HG03354 (cell line): ENCODE results near the gene MRGPRG.
"Not testable (repeated sequence)": the region's sequence is repeated elsewhere in the genome, so short reads cannot be mapped to it uniquely, and the experiment has no call there.

ENCODE experiments used
- ATAC-seq: cut with Tn5 transposase; IDR thresholded peaks from one replicate; pipeline ENCODE4 v1.9.1; 2021; ENCODE audit warnings: mild to moderate bottlenecking; ENCODE audit not compliant: unreplicated experiment, poor library complexity, severe bottlenecking

Gene MRGPRG

DNA sequence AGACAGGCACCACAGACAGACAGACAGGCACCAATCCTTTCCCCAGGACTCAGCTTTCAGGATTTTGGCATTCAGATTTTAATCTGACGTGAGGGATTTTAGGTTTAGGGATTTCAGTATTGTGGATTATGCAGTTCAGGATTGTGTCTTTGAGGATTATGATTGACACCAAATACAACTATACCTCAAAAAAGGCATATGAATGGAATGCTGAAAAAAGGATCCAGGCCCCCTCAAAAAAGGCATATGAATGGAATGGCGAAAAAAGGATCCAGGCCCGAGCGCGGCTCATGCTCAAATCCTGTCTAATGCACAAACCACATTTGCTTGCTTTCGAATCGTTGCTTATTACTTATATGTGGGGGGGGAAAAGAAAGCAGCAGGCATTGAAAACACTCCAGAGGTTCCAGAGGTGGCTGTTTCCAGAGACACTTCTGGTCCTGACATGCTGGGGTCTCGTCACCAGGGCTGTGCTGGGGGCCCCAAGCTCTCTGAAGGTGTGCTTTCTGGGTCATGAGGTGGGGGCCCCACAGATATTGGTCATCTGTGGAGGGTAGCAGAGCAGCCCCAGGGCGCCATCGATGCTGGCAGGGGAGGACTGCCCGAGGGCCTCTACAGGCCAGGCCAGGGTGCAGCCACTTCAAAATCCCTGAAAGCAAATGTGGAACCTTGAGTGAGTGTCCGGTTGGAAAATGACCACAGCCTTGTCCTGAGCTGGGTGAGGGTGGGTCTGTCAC, 36.7 kb downstream of the MRGPRG start:
- no peak for ATAC-seq

GRCh38 chr11:3180869-3181268, 37.7 kb downstream of the MRGPRG start:
- ATAC-seq: no peak

DNA sequence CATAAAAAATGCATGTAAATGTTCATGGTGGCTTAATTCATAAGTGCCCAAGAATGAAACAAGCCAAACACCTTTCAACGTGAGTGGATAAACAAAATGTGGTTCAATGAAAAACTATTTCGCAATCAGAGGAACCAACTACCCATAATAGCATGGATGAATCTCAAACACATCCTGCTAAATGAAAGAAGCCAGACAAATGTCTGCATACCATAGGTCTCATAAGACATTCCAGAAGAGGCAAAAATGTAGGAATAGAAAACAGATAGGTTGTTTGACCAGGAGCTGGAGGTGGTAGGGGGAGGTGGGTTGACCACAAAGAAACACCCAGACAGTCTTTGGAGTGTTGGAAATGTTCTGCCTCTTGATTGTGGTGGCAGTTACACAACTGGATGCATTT, 40.3 kb downstream of the MRGPRG start:
- no peak for ATAC-seq

DNA sequence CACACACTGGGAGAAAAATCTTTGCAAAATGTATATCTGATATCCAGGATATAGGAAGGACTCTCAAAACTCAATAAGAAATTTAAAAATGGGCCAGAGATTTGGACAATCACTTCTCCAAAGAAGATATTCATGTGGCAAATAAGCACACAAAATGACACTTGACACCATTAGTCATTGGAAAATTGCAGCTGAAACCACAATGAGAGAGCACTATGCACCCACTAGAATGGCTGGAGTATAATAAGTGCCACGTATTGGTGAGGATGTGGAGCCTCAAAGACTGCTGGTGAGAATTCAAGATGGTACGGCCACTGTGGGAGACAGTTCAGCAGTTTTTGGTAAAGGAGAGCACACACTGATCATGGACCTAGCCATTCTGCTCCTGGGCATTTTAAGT, 40.7 kb downstream of the MRGPRG start:
- no peak for ATAC-seq

DNA sequence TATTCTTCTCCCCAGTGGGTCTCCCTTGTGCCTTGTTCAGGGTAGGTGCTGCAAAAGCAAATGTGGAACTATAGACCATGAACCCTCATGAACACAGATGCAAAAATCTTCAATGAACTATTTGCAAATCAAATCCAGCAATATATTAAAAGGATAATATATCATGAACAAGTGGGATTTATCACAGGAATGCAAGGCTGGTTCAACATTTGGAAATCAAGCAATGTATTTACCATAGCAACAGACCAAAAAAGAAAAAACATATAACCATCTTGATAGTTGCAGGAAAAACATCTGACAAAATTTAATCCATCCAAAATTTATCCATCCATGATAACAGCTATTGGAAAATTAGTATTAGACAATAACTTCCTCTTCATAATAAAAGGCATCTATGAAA, 42.1 kb downstream of the MRGPRG start:
- no peak for ATAC-seq

DNA sequence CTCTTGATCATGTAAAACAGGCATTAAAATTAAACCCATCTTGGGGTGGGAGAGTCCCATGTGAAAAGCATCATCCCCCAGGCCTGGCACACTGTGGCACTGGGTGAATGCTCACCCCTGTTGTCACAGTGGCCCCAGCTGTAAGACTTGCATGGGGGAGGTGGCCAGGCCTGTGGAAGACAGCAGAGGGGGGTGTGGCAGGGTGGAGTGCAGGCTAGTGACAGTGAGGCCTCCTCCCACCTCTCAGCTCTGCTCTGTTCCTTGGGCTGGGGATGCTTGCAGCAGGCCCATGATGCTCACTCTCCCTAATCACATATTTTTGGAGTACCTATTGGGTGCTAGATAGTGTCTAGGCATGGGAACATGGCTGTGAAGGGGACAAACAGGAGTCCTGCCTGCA, 43.4 kb downstream of the MRGPRG start:
- ATAC-seq: no peak

DNA sequence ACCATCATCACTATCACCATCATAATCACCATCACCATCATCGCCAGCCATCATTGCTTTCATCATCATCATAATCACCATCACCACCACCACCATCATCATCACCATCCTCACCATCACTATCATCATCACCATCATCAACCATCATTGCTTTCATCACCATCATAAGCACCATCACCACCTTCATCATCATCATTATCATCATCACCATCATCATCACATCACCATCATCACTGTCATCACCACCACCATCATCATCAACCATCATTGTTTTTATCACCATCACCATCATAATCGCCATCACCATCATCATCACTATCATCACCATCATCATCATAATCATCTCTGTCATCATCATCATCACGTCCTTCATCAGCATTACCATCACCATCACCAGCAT, 44.2 kb downstream of the MRGPRG start:
- ATAC-seq: no peak

GRCh38 chr11:3173795-3174194, 44.8 kb downstream of the MRGPRG start:
- ATAC-seq: no peak

GRCh38 chr11:3171931-3172560, 46.6 kb downstream of the MRGPRG start:
- no peak for ATAC-seq

DNA sequence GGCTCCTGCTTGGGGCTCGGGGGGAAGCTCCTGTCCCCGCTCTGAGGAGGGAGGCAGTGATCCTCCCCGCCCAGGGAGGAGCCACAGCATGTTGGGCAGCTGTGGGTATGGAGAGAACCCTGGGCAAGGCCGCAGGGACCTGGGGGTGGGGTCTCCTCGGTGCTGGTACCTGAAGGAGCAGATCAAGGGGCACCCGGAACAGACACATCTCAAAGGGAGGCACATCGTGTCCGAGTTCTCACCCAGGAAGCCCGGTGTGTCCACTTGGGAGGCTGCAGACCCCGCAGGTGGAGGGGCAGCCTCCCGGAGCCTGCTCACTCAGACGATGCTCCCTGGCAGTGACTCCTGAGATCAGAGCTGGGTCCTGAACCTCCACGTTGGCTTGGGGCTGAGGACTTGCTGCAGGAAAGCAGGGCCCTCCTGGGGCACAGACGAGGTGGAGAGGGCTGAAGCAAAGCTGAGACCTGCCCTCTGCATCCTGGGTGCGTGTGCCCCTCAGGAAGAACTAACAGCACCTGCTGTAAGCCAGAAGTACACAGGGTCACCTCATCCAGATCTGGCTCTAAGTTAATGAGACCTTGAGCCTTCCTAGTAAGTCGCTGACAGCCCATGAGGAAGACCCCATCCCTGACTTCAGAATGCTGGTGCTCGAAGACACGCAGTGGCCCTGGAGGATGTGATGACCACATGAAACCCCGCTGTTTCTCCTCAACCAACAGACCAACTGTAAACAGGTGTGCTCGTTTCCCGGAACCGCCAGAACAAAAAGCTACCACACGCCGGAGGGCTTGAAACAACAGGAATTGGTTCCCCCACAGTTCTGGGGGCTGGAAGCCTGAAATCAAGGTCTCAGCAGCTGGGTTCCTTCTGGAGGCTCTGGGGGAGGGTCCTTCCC, 47.6 kb downstream of the MRGPRG start:
- no peak for ATAC-seq

DNA sequence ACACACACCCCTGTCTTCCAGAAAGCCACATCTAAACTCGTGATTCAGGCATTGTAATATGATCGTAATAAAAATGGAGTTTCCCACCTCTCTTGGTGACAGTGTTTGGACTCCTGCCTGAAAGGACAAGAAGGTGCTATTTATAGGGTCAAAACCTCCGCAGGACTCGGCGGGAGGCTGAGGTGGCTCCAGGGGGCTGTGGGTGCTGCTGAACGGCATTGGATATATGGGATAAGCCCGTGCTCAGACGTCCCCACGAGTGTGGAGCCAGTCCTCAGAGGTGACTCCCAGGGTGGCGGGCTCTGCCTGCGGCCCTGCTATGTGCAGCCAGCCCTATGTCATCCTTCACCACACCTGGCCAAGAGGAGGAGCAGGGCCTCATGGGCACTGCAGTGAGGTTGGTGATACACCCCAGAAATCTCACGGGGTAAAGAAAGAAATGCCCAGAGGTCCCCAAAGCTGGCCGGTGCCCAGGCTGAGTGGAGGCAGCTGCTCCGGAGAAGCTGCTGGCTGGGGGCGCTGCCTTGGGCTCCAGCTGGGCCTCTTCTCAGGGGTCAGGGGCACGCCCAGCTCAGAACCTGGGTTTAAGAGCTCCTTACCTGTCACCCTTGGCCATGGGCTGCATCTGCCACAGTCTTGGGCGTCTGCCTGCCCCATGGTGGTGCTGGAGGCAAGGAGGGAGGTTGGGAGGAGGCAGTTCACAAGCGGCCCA, 48.4 kb downstream of the MRGPRG start:
- ATAC-seq: no peak

DNA sequence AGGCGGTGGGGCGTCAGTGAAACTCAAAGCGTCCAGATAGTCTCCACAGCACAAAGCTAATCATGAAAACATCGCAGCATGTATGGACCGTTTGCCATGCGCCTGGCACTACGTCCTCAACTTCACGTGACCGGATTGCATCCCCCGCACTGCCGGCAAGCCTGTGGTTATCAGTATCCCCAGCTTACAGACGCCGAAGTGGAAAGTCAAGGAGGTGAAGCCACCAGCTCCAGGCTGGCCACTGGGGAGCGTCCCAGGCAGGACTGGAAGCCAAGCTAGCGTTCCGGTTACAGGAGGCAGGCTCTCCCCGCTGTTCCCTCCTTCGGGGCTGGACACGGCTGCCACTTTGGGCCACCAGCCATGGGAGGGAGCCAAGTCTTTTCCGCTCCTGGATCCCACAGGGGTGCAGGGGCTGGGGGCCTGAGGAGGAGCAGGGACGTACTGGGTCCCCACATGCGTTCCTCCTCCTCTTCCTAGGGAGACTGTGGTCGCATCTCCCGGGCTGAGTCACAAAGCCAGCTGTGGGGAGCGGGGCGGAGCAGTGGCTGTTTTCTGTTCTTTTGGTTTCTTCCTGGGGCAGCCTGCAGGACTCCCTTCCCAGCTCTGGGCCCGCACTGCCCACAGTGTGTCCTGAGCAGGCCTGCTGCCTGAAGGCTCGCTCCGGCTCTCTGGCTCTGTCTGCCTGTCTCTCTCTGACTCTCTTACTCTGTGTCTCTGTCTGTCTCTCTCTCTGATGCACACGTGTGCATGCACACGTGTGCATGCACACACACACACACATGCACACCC, 49.2 kb downstream of the MRGPRG start:
- no peak for ATAC-seq

DNA sequence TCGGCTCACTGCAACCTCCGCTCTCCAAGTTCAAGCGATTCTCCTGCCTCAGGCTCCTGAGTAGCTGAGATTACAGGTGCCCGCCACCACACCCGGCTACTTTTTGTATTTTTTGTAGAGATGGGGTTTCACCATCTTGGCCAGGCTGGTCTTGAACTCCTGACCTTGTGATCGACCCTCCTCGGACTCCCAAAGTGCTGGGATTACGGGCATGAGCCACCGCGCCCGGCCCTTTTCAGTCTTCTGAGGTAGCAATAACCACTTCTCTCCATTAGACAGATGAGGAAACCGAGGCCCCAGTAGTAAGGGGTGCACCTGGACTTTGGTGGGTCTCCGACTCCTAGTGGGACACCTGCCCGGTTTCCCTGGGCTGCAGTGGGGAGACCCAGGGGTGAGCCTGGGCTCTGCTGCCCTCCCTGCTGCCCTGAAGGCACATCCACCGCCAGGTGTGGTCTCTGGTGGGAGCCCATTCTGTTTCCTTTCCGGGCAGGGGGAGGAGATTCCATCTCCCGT, 49.8 kb downstream of the MRGPRG start:
- not testable (repeated sequence) for ATAC-seq
